GM10248 (cell line): ENCODE results near the gene COG5.

ENCODE experiments used
- CTCF ChIA-PET: fragments of 300-600 bp; sonication (Branson Sonifier 250); formaldehyde crosslinking; extraction: SDS; loops from one replicate; lab custom pipeline; 2021; ENCODE audit warnings: antibody characterized with exemption; lab: Yijun Ruan, JAX
- POLR2A ChIA-PET: fragments of 350-650 bp; sonication (Branson Sonifier 250); formaldehyde crosslinking; extraction: SDS; loops from one replicate; lab custom pipeline; 2020; ENCODE audit warnings: antibody characterized with exemption; lab: Yijun Ruan, JAX
- DNase-seq: peaks from one replicate; pipeline ENCODE4 v3.0.0; 2012; ENCODE audit errors: extremely low spot score
- TF ChIP-seq, protein P1 (sequence below): IDR thresholded peaks from 2 replicates; pipeline ENCODE4 v1.5.1; 2012; ENCODE audit warnings: mild to moderate bottlenecking, low read depth; ENCODE audit errors: extremely low read depth, missing control alignments, control extremely low read depth

COG5 gene

GRCh38 chr7:107168233-107169119 lies 395.2 kb downstream of the COG5 start, which contains the start of gene HBP1:
Gene HBP1, plus strand, starts transcription at chr7:107169003. Its CDS starts 10,891 bp downstream, at chr7:107179894.
- ChIA-PET CTCF (interaction anchor here (0.7 to 1.6 kb wide), 9 partner anchors 12 to 706 kb away, joined by 3 to 6 read pairs (median 4); partner anchors contain the start of genes CBLL1 and CCDC71L), POLR2A (interaction anchor here (0.5 to 2.5 kb wide), 14 partner anchors 9 to 1291 kb away, joined by 3 to 10 read pairs (median 4); no protein-coding TSS in a partner anchor)
- TF ChIP-seq, protein P1, sequence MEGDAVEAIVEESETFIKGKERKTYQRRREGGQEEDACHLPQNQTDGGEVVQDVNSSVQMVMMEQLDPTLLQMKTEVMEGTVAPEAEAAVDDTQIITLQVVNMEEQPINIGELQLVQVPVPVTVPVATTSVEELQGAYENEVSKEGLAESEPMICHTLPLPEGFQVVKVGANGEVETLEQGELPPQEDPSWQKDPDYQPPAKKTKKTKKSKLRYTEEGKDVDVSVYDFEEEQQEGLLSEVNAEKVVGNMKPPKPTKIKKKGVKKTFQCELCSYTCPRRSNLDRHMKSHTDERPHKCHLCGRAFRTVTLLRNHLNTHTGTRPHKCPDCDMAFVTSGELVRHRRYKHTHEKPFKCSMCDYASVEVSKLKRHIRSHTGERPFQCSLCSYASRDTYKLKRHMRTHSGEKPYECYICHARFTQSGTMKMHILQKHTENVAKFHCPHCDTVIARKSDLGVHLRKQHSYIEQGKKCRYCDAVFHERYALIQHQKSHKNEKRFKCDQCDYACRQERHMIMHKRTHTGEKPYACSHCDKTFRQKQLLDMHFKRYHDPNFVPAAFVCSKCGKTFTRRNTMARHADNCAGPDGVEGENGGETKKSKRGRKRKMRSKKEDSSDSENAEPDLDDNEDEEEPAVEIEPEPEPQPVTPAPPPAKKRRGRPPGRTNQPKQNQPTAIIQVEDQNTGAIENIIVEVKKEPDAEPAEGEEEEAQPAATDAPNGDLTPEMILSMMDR: no peak
- DNase-seq: peak; percentile 93

DNA sequence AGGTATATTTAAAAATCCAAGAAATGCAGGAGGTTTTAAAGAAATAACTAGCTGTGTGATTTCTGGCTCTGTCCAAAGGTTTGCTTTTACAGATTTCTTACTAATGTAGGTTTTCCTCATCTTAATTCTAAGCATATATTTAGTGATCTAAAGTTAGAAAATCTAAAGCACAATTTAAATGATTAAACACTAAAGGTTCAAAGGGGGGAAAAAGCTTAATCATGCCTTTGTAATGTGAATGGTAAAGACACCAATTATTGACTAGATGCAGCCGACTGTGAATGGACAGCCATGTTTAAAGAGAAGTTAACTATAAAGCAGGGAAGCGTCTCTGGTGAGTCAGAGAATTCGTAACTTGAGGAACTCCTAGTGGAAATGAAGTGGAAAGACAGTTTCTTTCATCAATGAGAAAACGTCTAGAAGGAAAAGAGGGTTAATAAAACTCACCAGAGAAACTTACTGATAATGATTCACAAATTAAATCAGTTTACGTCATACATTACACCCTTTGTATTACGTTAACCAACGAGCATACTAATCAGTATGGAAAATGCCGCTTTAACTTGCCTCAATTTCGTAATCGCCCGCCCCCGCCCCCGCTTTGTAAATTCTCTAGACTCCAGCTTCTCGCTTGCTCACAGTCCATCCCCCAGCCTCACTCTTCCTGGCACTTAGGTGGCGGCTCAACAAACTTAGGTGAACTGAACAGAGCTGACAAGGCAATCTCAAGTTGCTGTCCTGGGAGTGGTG lies 396.1 kb downstream of the COG5 start:
- CTCF ChIA-PET: interaction anchor here (0.7 to 1.6 kb wide), 8 partner anchors 11 to 707 kb away, joined by 3 to 6 read pairs (median 4); no protein-coding TSS in a partner anchor
- no peak for DNase-seq
- TF ChIP-seq, protein P1: peak; percentile 4
- POLR2A ChIA-PET: interaction anchor here (0.6 to 2.5 kb wide), 7 partner anchors 9 to 723 kb away, joined by 3 to 10 read pairs (median 4); no protein-coding TSS in a partner anchor

DNA sequence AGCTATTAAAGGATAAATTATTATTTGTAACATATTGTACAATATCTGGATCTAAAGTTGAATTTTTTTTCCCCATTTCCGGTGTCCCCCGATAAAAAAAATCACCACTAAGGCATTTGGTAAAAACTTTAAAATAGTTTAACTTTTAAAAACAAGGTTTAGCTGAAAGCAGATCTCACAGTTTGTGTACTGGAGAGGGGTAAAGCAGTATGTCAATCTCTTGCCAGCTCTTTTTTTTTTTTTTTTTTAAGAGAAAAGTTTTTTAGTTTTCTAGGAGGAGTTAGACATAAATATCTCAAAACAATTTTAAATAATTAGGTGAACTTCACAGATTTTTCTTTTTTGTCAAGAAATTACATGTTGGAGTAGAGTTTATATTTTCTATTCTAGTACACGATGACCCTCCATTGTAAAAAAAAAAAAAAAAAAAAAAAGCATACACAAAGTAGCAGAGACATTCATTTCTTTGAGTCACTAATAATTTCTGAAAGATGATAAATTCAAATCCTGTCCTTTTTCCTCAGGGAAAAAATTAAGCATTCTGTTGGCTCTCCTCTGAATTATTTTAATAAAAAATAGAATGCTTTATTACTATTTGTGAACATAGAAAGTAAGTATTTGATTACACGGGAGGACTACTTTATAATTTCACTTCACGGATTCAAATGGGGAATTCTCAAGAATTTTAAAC lies 396.8 kb downstream of the COG5 start:
- DNase-seq: no peak
- TF ChIP-seq, protein P1: no peak
- POLR2A ChIA-PET: interaction anchor here (0.6 kb wide), 1 partner anchor 38 kb away, joined by 5 read pairs; no protein-coding TSS in a partner anchor
- CTCF ChIA-PET: interaction anchor here (1.5 to 1.9 kb wide), 3 partner anchors 7 to 374 kb away, joined by 3 to 7 read pairs (median 3); no protein-coding TSS in a partner anchor

- CTCF ChIA-PET: interaction anchor here (1.0 to 1.9 kb wide), 4 partner anchors 9 to 989 kb away, joined by 3 to 7 read pairs (median 4); no protein-coding TSS in a partner anchor
- TF ChIP-seq, protein P1: no peak
- DNase-seq: no peak
- POLR2A ChIA-PET: interaction anchor here (0.5 kb wide), 1 partner anchor 878 kb away, joined by 3 read pairs; no protein-coding TSS in a partner anchor
Measured at GRCh38 chr7:107165341-107165740, 398.4 kb downstream of the COG5 start.

DNA sequence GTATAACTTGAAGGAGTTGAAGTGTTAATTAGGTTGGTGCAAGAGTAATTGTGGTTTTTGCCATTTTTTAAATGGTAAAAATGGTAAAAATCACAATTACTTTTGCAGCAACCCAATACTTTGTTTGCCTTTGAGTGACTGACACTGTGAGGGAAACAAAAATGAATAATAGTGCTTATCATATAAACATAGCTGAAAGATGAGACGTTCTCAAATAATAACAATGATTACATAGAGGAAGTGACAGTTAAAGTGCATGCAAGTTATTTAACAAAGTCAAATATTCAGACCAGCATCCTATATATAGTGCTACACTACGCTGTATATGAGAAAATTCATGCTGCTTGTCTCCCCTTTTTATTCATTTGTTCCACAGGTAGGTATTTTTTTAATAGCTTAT lies 399.6 kb downstream of the COG5 start:
- DNase-seq: no peak
- CTCF ChIA-PET: interaction anchor here (1.0 to 1.2 kb wide), 2 partner anchors 12 to 579 kb away, joined by 3 to 5 read pairs; no protein-coding TSS in a partner anchor
- POLR2A ChIA-PET: interaction anchor here (0.6 kb wide), 1 partner anchor 712 kb away, joined by 13 read pairs; no protein-coding TSS in a partner anchor
- TF ChIP-seq, protein P1: no peak
